IPS-20b (cell line): ENCODE results near the gene BPI.
"Not testable (repeated sequence)": the region's sequence is repeated elsewhere in the genome, so short reads cannot be mapped to it uniquely, and the experiment has no call there.

ENCODE experiments used
- H3K27ac ChIP-seq: one replicate; pipeline ENCODE4 v1.5.1; 2013; ENCODE audit warnings: low read length
- H3K27me3 ChIP-seq: 2 replicates; pipeline ENCODE4 v1.6.1; 2013; ENCODE audit warnings: mild to moderate bottlenecking, low read length, inconsistent platforms; ENCODE audit not compliant: insufficient read depth
- H3K36me3 ChIP-seq: 2 replicates; pipeline ENCODE4 v1.6.1; 2013; ENCODE audit warnings: low read depth, mild to moderate bottlenecking, inconsistent platforms, low read length, moderate library complexity; ENCODE audit not compliant: insufficient read depth
- H3K4me1 ChIP-seq: 2 replicates; pipeline ENCODE4 v1.6.1; 2013; ENCODE audit warnings: mild to moderate bottlenecking, control low read depth, inconsistent platforms, low read length, moderate library complexity; ENCODE audit not compliant: insufficient read depth
- H3K4me3 ChIP-seq: 2 replicates; pipeline ENCODE4 v1.5.1; 2013; ENCODE audit warnings: mild to moderate bottlenecking, low read length, inconsistent platforms
- H3K9ac ChIP-seq: 2 replicates; pipeline ENCODE4 v1.6.1; 2013; ENCODE audit warnings: low read depth, mild to moderate bottlenecking, inconsistent platforms, low read length, moderate library complexity
- H3K9me3 ChIP-seq: 2 replicates; pipeline ENCODE4 v1.6.1; 2013; ENCODE audit warnings: mild to moderate bottlenecking, low read depth, low read length, inconsistent platforms; ENCODE audit not compliant: insufficient read depth

The BPI gene

GRCh38 chr20:38281176-38281915 lies 22.6 kb upstream of the BPI start:
- not testable (repeated sequence) for H3K4me3 ChIP-seq, H3K27ac ChIP-seq, H3K36me3 ChIP-seq, H3K9me3 ChIP-seq, H3K9ac ChIP-seq, H3K4me1 ChIP-seq, H3K27me3 ChIP-seq

GRCh38 chr20:38283236-38283635 lies 20.7 kb upstream of the BPI start:
- Histone ChIP-seq H3K27ac (no peak overlapping the region), H3K9me3 (no peaks in the 10 kb centered on the region), H3K27me3 (no peaks in the 10 kb centered on the region), H3K4me3 (no peak overlapping the region), H3K9ac (no peak overlapping the region), H3K4me1 (0 out of 2 replicates have a peak, but pooled peaks cover 4% of the 10 kb centered on the region), H3K36me3 (no peaks in the 10 kb centered on the region)

GRCh38 chr20:38284066-38284650 lies 19.8 kb upstream of the BPI start:
- H3K4me1 ChIP-seq, H3K9me3 ChIP-seq, H3K4me3 ChIP-seq, H3K27me3 ChIP-seq, H3K36me3 ChIP-seq, H3K9ac ChIP-seq, H3K27ac ChIP-seq: not testable (repeated sequence)

- Histone ChIP-seq H3K27ac (no peak overlapping the region), H3K9me3 (no peaks in the 10 kb centered on the region), H3K4me1 (0 out of 2 replicates have a peak, but pooled peaks cover 4% of the 10 kb centered on the region), H3K9ac (no peak overlapping the region), H3K27me3 (no peaks in the 10 kb centered on the region), H3K36me3 (no peaks in the 10 kb centered on the region), H3K4me3 (no peak overlapping the region)
Measured at GRCh38 chr20:38284893-38285444, 19.0 kb upstream of the BPI start.

- no peaks in the 10 kb centered on the region for H3K27me3 ChIP-seq
- no peak overlapping the region for H3K9ac ChIP-seq
- no peaks in the 10 kb centered on the region for H3K36me3 ChIP-seq
- no peaks in the 10 kb centered on the region for H3K9me3 ChIP-seq
- 0 out of 2 replicates have a peak, but pooled peaks cover 4% of the 10 kb centered on the region for H3K4me1 ChIP-seq
- no peak overlapping the region for H3K4me3 ChIP-seq
- no peak overlapping the region for H3K27ac ChIP-seq
Measured at GRCh38 chr20:38286586-38287531, 17.1 kb upstream of the BPI start.

GRCh38 chr20:38290829-38291814 lies 12.8 kb upstream of the BPI start:
- Histone ChIP-seq H3K27me3 (no peaks in the 10 kb centered on the region), H3K4me3 (no peak overlapping the region), H3K27ac (no peak overlapping the region), H3K36me3 (no peaks in the 10 kb centered on the region), H3K9ac (no peak overlapping the region), H3K4me1 (peaks cover 7% of the 10 kb centered on the region; the same call in 1 of the 2 replicates), H3K9me3 (no peaks in the 10 kb centered on the region)

- Histone ChIP-seq H3K9me3 (no peaks in the 10 kb centered on the region), H3K27ac (no peak overlapping the region), H3K4me1 (peaks cover 7% of the 10 kb centered on the region; the same call in 1 of the 2 replicates), H3K36me3 (no peaks in the 10 kb centered on the region), H3K4me3 (no peak overlapping the region), H3K9ac (no peak overlapping the region), H3K27me3 (no peaks in the 10 kb centered on the region)
Measured at GRCh38 chr20:38291966-38292365, 12.0 kb upstream of the BPI start.

- no peaks in the 10 kb centered on the region for H3K9me3 ChIP-seq
- no peaks in the 10 kb centered on the region for H3K36me3 ChIP-seq
- H3K27ac ChIP-seq: no peak overlapping the region
- H3K27me3 ChIP-seq: no peaks in the 10 kb centered on the region
- H3K4me3 ChIP-seq: no peak overlapping the region
- no peak overlapping the region for H3K9ac ChIP-seq
- peaks cover 3% of the 10 kb centered on the region; the same call in 1 of the 2 replicates for H3K4me1 ChIP-seq
Measured at GRCh38 chr20:38293491-38294065, 10.4 kb upstream of the BPI start.

- Histone ChIP-seq H3K36me3 (no peaks in the 10 kb centered on the region), H3K4me1 (peaks cover 3% of the 10 kb centered on the region; the same call in 1 of the 2 replicates), H3K27me3 (no peaks in the 10 kb centered on the region), H3K9ac (no peak overlapping the region), H3K9me3 (no peaks in the 10 kb centered on the region), H3K4me3 (no peak overlapping the region), H3K27ac (no peak overlapping the region)
Measured at GRCh38 chr20:38294076-38294591, 9.8 kb upstream of the BPI start.

- peaks cover 8% of the 10 kb centered on the region; the same call in 1 of the 2 replicates for H3K4me1 ChIP-seq
- H3K27me3 ChIP-seq: no peaks in the 10 kb centered on the region
- no peaks in the 10 kb centered on the region for H3K36me3 ChIP-seq
- H3K4me3 ChIP-seq: no peak overlapping the region
- H3K9ac ChIP-seq: no peak overlapping the region
- H3K9me3 ChIP-seq: no peaks in the 10 kb centered on the region
- H3K27ac ChIP-seq: no peak overlapping the region
Measured at GRCh38 chr20:38295811-38296210, 8.1 kb upstream of the BPI start.
